Vagina (tissue), 2 donors: Measurements from ENCODE around the gene MLN. TPM values are rescaled to one million over a fixed set of nuclear protein-coding genes. Genes with fewer than 3 reads are reported as not detected.

Source experiments
- DNase-seq, 2 donors: peaks; one replicate each; pipeline ENCODE4 v3.0.0-alpha.2; 2017; ENCODE audit errors: extremely low spot score in 2 of 2
- H3K27ac ChIP-seq: fragments of 200-600 bp; sonication (generic); one replicate; pipeline ENCODE4 v1.5.1; 2019
- H3K27me3 ChIP-seq: fragments of 200-600 bp; sonication (generic); one replicate; pipeline ENCODE4 v1.5.1; 2019
- H3K36me3 ChIP-seq, 2 donors: fragments of 200-600 bp; sonication (generic); one replicate each; pipeline ENCODE4 v1.5.1; 2017 to 2019
- H3K4me1 ChIP-seq: fragments of 200-600 bp; sonication (generic); one replicate; pipeline ENCODE4 v1.5.1; 2019
- H3K4me3 ChIP-seq, 2 donors: fragments of 200-600 bp; sonication (generic); 1 replicate in 1 of 2; 2 replicates in 1 of 2; pipeline ENCODE4 v1.5.1; 2016 to 2019
- H3K9me3 ChIP-seq: fragments of 200-600 bp; sonication (generic); one replicate; pipeline ENCODE4 v1.5.1; 2019
- POLR2A ChIP-seq, 2 donors: fragments of 450-650 bp; IDR thresholded peaks; one replicate each; pipeline ENCODE4 v1.6.1; 2017; ENCODE audit warnings: antibody characterized with exemption in 2 of 2, mild to moderate bottlenecking in 2 of 2, moderate library complexity in 2 of 2
- POLR2AphosphoS5 ChIP-seq, 2 donors: sonication (generic); formaldehyde crosslinking; IDR thresholded peaks; one replicate each; pipeline ENCODE4 v1.9.0; 2017; ENCODE audit warnings: antibody characterized with exemption in 2 of 2, mild to moderate bottlenecking in 2 of 2, low read depth in 1 of 2; ENCODE audit not compliant: insufficient read depth in 1 of 2
- intact Hi-C: fragments of 100-400 bp; cut with DNase I; formaldehyde crosslinking; loops from one replicate; pipeline ENCODE4 v1.15.1; 2023
- total RNA-seq: library from RNA; depleted of rRNA; stranded (reverse); fragments of >200 nt; gene quantifications from one replicate; pipeline ENCODE4 v1.2.3, GENCODE V29; 2016
- TF ChIP-seq, protein P1 (sequence below), 3 experiments: fragments of 450-650 bp in 2 of 3; fragments of 200-600 bp in 1 of 3; sonication (generic) in 1 of 3; IDR thresholded peaks; one replicate each; pipeline ENCODE4 v1.5.1; 2017 to 2019; ENCODE audit warnings: antibody characterized with exemption in 3 of 3, mild to moderate bottlenecking in 2 of 3, moderate library complexity in 2 of 3

The MLN gene
- total RNA-seq, 1 donor from 2014 or later = not detected

GRCh38 chr6:33794910-33795623 lies 8.7 kb downstream of the MLN start:
- intact Hi-C loops = no loop called here
- TF ChIP-seq, protein P1, sequence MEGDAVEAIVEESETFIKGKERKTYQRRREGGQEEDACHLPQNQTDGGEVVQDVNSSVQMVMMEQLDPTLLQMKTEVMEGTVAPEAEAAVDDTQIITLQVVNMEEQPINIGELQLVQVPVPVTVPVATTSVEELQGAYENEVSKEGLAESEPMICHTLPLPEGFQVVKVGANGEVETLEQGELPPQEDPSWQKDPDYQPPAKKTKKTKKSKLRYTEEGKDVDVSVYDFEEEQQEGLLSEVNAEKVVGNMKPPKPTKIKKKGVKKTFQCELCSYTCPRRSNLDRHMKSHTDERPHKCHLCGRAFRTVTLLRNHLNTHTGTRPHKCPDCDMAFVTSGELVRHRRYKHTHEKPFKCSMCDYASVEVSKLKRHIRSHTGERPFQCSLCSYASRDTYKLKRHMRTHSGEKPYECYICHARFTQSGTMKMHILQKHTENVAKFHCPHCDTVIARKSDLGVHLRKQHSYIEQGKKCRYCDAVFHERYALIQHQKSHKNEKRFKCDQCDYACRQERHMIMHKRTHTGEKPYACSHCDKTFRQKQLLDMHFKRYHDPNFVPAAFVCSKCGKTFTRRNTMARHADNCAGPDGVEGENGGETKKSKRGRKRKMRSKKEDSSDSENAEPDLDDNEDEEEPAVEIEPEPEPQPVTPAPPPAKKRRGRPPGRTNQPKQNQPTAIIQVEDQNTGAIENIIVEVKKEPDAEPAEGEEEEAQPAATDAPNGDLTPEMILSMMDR (IDR thresholded peaks at IDR 0.05) = no peak
- TF ChIP-seq POLR2A (IDR thresholded peaks at IDR 0.05) = no peak
- DNase-seq = no peak
- Histone ChIP-seq H3K27ac (no peak overlapping the region), H3K4me1 (no peaks in the 10 kb centered on the region), H3K9me3 (no peaks in the 10 kb centered on the region), H3K36me3 (no peaks in the 10 kb centered on the region), H3K27me3 (no peaks in the 10 kb centered on the region), H3K4me3 (no peak overlapping the region)

GRCh38 chr6:33792981-33793380 lies 10.8 kb downstream of the MLN start:
- H3K27ac ChIP-seq = no peak overlapping the region
- no peaks in the 10 kb centered on the region for H3K27me3 ChIP-seq
- no peak for DNase-seq
- TF ChIP-seq POLR2AphosphoS5 (IDR thresholded peaks at IDR 0.05; ENCODE audit: insufficient read depth in 1 of 2, low read depth in 1 of 2) (no peak), POLR2A (IDR thresholded peaks at IDR 0.05) (no peak)
- TF ChIP-seq, protein P1 (IDR thresholded peaks at IDR 0.05) = no peak
- H3K4me1 ChIP-seq = peaks cover under 1% of the 10 kb centered on the region
- H3K4me3 ChIP-seq = no peak overlapping the region
- no peaks in the 10 kb centered on the region for H3K9me3 ChIP-seq
- H3K36me3 ChIP-seq = no peaks in the 10 kb centered on the region
- intact Hi-C loops = no loop called here

DNA sequence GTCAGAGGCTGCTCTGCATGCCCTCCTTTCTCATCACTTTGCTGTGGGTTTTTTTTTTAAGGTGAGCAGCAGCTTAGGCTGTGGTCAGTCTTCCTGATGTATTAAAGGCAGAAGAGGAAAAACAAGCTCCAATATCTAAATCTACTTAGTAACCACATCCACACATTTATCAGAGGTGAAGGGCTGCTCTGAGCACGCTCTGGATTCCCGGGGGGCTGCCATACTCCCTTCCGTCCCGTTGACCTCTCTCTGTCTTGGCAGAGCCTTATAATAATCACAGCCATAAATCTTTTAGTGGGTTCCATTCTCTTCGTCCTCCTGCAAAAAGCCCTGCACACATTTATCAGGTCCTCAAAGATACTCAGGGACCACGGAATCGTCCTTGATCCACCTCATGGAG lies 12.2 kb downstream of the MLN start:
- Histone ChIP-seq H3K36me3 (no peaks in the 10 kb centered on the region), H3K9me3 (no peaks in the 10 kb centered on the region), H3K4me3 (no peak overlapping the region), H3K27me3 (no peaks in the 10 kb centered on the region), H3K27ac (no peak overlapping the region), H3K4me1 (peaks cover 14% of the 10 kb centered on the region)
- no peak for DNase-seq
- intact Hi-C loops = no loop called here
- TF ChIP-seq POLR2AphosphoS5 (IDR thresholded peaks at IDR 0.05; ENCODE audit: insufficient read depth in 1 of 2, low read depth in 1 of 2) = no peak

DNA sequence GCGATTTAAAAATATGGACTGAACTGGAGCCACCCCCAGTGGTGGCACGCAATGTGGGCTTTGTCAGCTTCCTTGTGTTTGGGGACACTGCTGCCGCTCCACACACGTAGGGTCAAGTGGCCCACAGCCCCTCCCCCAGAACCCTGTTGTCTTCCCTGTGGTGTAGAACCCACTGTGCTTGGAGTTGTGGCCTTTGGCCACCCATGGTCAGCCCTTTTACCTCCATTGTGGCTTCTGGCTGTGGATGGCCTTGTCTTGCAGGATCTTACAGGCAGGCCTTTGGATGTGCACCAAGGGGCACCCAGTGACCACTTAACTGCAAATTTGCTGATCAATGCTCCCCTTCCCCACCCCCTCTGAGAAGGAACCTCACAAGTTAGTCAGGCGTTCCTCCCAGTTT lies 12.9 kb downstream of the MLN start:
- intact Hi-C loops = no loop called here

DNA sequence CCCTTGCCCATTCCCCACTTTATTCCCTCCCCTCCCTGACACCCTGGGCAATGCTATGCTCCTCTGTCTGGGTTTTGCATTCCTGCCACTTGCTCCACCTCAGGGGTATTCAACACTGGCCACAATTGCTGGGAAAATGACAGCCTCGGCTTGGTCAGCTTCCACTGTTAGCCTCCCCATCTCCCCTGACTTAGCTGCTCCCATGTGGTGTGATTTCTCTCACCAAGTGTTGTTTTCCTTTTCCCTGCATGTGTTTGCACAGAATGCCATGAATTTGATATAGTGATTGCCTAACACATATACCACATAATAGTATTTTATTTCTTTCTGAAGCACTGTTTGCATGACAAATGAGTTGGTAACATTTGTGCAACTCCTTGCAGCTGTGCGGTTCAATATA lies 13.4 kb downstream of the MLN start:
- intact Hi-C loops = no loop called here

More for the DNA sequence above, 12.9 kb downstream of the MLN start:
- Histone ChIP-seq H3K4me1 (peaks cover 21% of the 10 kb centered on the region), H3K4me3 (no peak overlapping the region), H3K36me3 (no peaks in the 10 kb centered on the region), H3K27ac (no peak overlapping the region), H3K9me3 (no peaks in the 10 kb centered on the region), H3K27me3 (no peaks in the 10 kb centered on the region)
- TF ChIP-seq POLR2A (IDR thresholded peaks at IDR 0.05) = no peak
- TF ChIP-seq, protein P1 (IDR thresholded peaks at IDR 0.05) = no peak
- TF ChIP-seq POLR2AphosphoS5 (IDR thresholded peaks at IDR 0.05; ENCODE audit: insufficient read depth in 1 of 2, low read depth in 1 of 2) = no peak
- no peak for DNase-seq

More for the DNA sequence above, 13.4 kb downstream of the MLN start:
- no peaks in the 10 kb centered on the region for H3K9me3 ChIP-seq
- DNase-seq = no peak
- H3K27ac ChIP-seq = no peak overlapping the region
- H3K4me1 ChIP-seq = peaks cover 27% of the 10 kb centered on the region
- no peak for TF ChIP-seq POLR2AphosphoS5 (IDR thresholded peaks at IDR 0.05; ENCODE audit: insufficient read depth in 1 of 2, low read depth in 1 of 2)
- TF ChIP-seq POLR2A (IDR thresholded peaks at IDR 0.05) = no peak
- TF ChIP-seq, protein P1 (IDR thresholded peaks at IDR 0.05) = no peak
- no peaks in the 10 kb centered on the region for H3K27me3 ChIP-seq
- H3K36me3 ChIP-seq = no peaks in the 10 kb centered on the region
- H3K4me3 ChIP-seq = no peak overlapping the region
